HCT116 (cell line): Measurements from ENCODE around the gene LYST. TPM values are rescaled to one million over a fixed set of nuclear protein-coding genes. Genes with fewer than 3 reads are reported as not detected.

ENCODE experiments used
- ATAC-seq: fragments of 200-7000 bp; cut with Tn5 transposase; 2 replicates; pipeline ENCODE4 v1.9.1; 2020; ENCODE audit warnings: mild to moderate bottlenecking, moderate library complexity
- BruUV-seq: library from RNA; stranded (reverse); fragments of 400-500 nt; replicated peaks from 2 replicates; lab custom pipeline; 2021; lab: Mats Ljungman, UMichigan
- CTCF ChIA-PET: fragments of 300-600 bp; sonication (Branson Sonifier 250); formaldehyde crosslinking; loops from one replicate; lab custom pipeline; 2021; ENCODE audit warnings: antibody characterized with exemption; lab: Charles Lee
- POLR2A ChIA-PET: fragments of 300-600, 350-600 bp; sonication (Branson Sonifier 250); formaldehyde crosslinking; loops from one replicate; lab custom pipeline; 2021; ENCODE audit warnings: antibody characterized with exemption; lab: Charles Lee
- RAD21 ChIA-PET, 2 experiments: fragments of 300-600 bp; sonication (Branson Sonifier 250); formaldehyde crosslinking; loops; one replicate each; lab custom pipeline; 2023; ENCODE audit warnings: low total read pairs in 2 of 2; ENCODE audit not compliant: uncharacterized antibody in 2 of 2, unreplicated experiment in 2 of 2, low non-redundant PET in 1 of 2; lab: Charles Lee
- DNase-seq: peaks from one replicate; pipeline ENCODE4 v3.0.0-alpha.2; 2010; ENCODE audit warnings: low read depth, low spot score
- H2AFZ ChIP-seq: fragments of 200-600 bp; shearing (Covaris generic), sonication (generic); 2 replicates; pipeline ENCODE4 v1.6.1; 2017; ENCODE audit warnings: low read depth, mixed run types, mixed read lengths, antibody characterized with exemption, low read length; ENCODE audit not compliant: poor library complexity, severe bottlenecking
- H3K27ac ChIP-seq: 2 replicates; pipeline ENCODE4 v1.5.1; 2012; ENCODE audit warnings: low read depth, low read length
- H3K27me3 ChIP-seq: fragments of 200-600 bp; sonication (generic); 2 replicates; pipeline ENCODE4 v1.6.1; 2016; ENCODE audit warnings: mixed run types, low read length, mixed read lengths; ENCODE audit not compliant: insufficient read depth
- H3K36me3 ChIP-seq, 2 experiments: fragments of 200-500 bp in 1 of 2; fragments of 200-600 bp in 1 of 2; sonication (Bioruptor generic) in 1 of 2; sonication (generic) in 1 of 2; 2 replicates each; pipeline versions ENCODE4 v1.5.1 to v1.6.1; 2014 to 2016; ENCODE audit warnings: low read length in 2 of 2, inconsistent platforms in 1 of 2, mixed read lengths in 1 of 2, mixed run types in 1 of 2; ENCODE audit not compliant: insufficient read depth in 2 of 2, control insufficient read depth in 1 of 2
- H3K4me1 ChIP-seq, 2 experiments: fragments of 200-600 bp in 1 of 2; sonication (generic) in 1 of 2; 2 replicates each; pipeline versions ENCODE4 v1.5.1 to v1.6.1; 2012 to 2017; ENCODE audit warnings: low read length in 2 of 2, inconsistent platforms in 1 of 2, mild to moderate bottlenecking in 1 of 2, mixed read lengths in 1 of 2, mixed run types in 1 of 2, moderate library complexity in 1 of 2; ENCODE audit not compliant: insufficient read depth in 2 of 2, control insufficient read depth in 1 of 2
- H3K4me2 ChIP-seq: fragments of 200-600 bp; sonication (generic); 2 replicates; pipeline ENCODE4 v1.6.1; 2017; ENCODE audit warnings: mixed run types, low read length, mixed read lengths
- H3K4me3 ChIP-seq, 2 experiments: fragments of 200-600 bp in 1 of 2; sonication (generic) in 1 of 2; replicated peaks in 1 of 2; 2 replicates each; pipeline ENCODE4 v1.5.1; 2011 to 2016; ENCODE audit warnings: low read length in 2 of 2, control low read depth in 1 of 2, low read depth in 1 of 2, mild to moderate bottlenecking in 1 of 2, mixed read lengths in 1 of 2, mixed run types in 1 of 2
- H3K79me2 ChIP-seq: fragments of 200-600 bp; sonication (generic); 2 replicates; pipeline ENCODE4 v1.6.1; 2017; ENCODE audit warnings: mild to moderate bottlenecking, mixed run types, low read length, moderate library complexity, mixed read lengths; ENCODE audit not compliant: insufficient read depth
- H3K9ac ChIP-seq: fragments of 200-600 bp; sonication (generic); 2 replicates; pipeline ENCODE4 v1.6.1; 2016; ENCODE audit warnings: low read length, mixed read lengths
- H3K9me2 ChIP-seq: fragments of 200-600 bp; sonication (generic), shearing (Covaris generic); 2 replicates; pipeline ENCODE4 v1.6.1; 2017; ENCODE audit warnings: mixed run types, mild to moderate bottlenecking, moderate library complexity; ENCODE audit not compliant: insufficient read depth
- H3K9me3 ChIP-seq, 2 experiments: fragments of 200-500 bp in 1 of 2; fragments of 200-600 bp in 1 of 2; sonication (Bioruptor generic) in 1 of 2; sonication (generic) in 1 of 2; 2 replicates each; pipeline ENCODE4 v1.6.1; 2014 to 2017; ENCODE audit warnings: low read length in 2 of 2, mixed read lengths in 2 of 2, inconsistent platforms in 1 of 2, low read depth in 1 of 2, mild to moderate bottlenecking in 1 of 2, mixed run types in 1 of 2, moderate library complexity in 1 of 2; ENCODE audit not compliant: control insufficient read depth in 1 of 2, insufficient read depth in 1 of 2
- H4K20me1 ChIP-seq: fragments of 200-600 bp; sonication (generic), shearing (Covaris generic); 2 replicates; pipeline ENCODE4 v1.6.1; 2017; ENCODE audit warnings: mixed run types, mild to moderate bottlenecking, moderate library complexity; ENCODE audit not compliant: insufficient read depth
- CBX3 ChIP-seq: IDR thresholded peaks from 2 replicates; pipeline ENCODE4 v1.6.1; 2012; ENCODE audit warnings: low read depth
- CEBPB ChIP-seq: IDR thresholded peaks from 2 replicates; pipeline ENCODE4 v1.6.1; 2012; ENCODE audit warnings: low read depth
- CTCF ChIP-seq, 3 experiments: fragments of 200-600 bp in 1 of 3; sonication (generic) in 1 of 3; IDR thresholded peaks in 2 of 3; conservative IDR thresholded peaks in 1 of 3; 2 replicates each; pipeline ENCODE4 v1.5.1; 2012 to 2017; ENCODE audit warnings: low read depth in 2 of 3, low read length in 2 of 3, antibody characterized with exemption in 1 of 3, borderline replicate concordance in 1 of 3, control low read depth in 1 of 3, mild to moderate bottlenecking in 1 of 3, mixed read lengths in 1 of 3, mixed run types in 1 of 3, moderate library complexity in 1 of 3; ENCODE audit not compliant: insufficient read depth in 1 of 3
- EGR1 ChIP-seq: IDR thresholded peaks from 2 replicates; pipeline ENCODE4 v1.6.1; 2012; ENCODE audit warnings: low read depth
- ELF1 ChIP-seq: IDR thresholded peaks from 2 replicates; pipeline ENCODE4 v1.6.1; 2012; ENCODE audit warnings: low read depth, borderline replicate concordance
- EZH2 ChIP-seq: fragments of 200-600 bp; sonication (generic); IDR thresholded peaks from 2 replicates; pipeline ENCODE4 v1.6.1; 2017; ENCODE audit warnings: antibody characterized with exemption, mixed run types
- EZH2phosphoT487 ChIP-seq: fragments of 200-600 bp; IDR thresholded peaks from 2 replicates; pipeline ENCODE4 v1.6.1; 2018; ENCODE audit warnings: antibody characterized with exemption, borderline replicate concordance
- FOSL1 ChIP-seq: IDR thresholded peaks from 2 replicates; pipeline ENCODE4 v1.6.1; 2012; ENCODE audit warnings: low read depth
- JUND ChIP-seq: IDR thresholded peaks from 2 replicates; pipeline ENCODE4 v1.6.1; 2012
- MAX ChIP-seq: IDR thresholded peaks from 2 replicates; pipeline ENCODE4 v1.6.1; 2012
- POLR2A ChIP-seq: IDR thresholded peaks from 2 replicates; pipeline ENCODE4 v1.7.0; 2011; ENCODE audit warnings: borderline replicate concordance; ENCODE audit not compliant: insufficient read depth, insufficient read length; ENCODE audit errors: extremely low read depth
- POLR2AphosphoS5 ChIP-seq: IDR thresholded peaks from 2 replicates; pipeline ENCODE4 v1.6.1; 2011; ENCODE audit warnings: mild to moderate bottlenecking, low read depth, low read length, moderate library complexity
- RAD21 ChIP-seq: IDR thresholded peaks from 2 replicates; pipeline ENCODE4 v1.6.1; 2012; ENCODE audit warnings: low read depth, mild to moderate bottlenecking
- REST ChIP-seq: IDR thresholded peaks from 2 replicates; pipeline ENCODE4 v1.6.1; 2012; ENCODE audit warnings: low read depth
- SIN3A ChIP-seq: IDR thresholded peaks from 2 replicates; pipeline ENCODE4 v1.6.1; 2012; ENCODE audit warnings: low read depth
- SRF ChIP-seq: IDR thresholded peaks from 2 replicates; pipeline ENCODE4 v1.6.1; 2012; ENCODE audit warnings: low read depth
- TCF7L2 ChIP-seq: IDR thresholded peaks from 2 replicates; pipeline ENCODE4 v1.7.0; 2011; ENCODE audit warnings: borderline replicate concordance, inconsistent platforms; ENCODE audit not compliant: insufficient read depth, insufficient read length; ENCODE audit errors: extremely low read depth
- YY1 ChIP-seq: IDR thresholded peaks from 2 replicates; pipeline ENCODE4 v1.6.1; 2011; ENCODE audit warnings: low read length, low read depth, moderate library complexity, mild to moderate bottlenecking; ENCODE audit not compliant: insufficient replicate concordance; ENCODE audit errors: extremely low read depth
- ZBTB33 ChIP-seq: IDR thresholded peaks from 2 replicates; pipeline ENCODE4 v1.6.1; 2011; ENCODE audit warnings: mild to moderate bottlenecking, low read length, moderate library complexity; ENCODE audit not compliant: insufficient replicate concordance; ENCODE audit errors: extremely low read depth
- ZFX ChIP-seq: fragments of 450-650 bp; IDR thresholded peaks from 2 replicates; pipeline ENCODE4 v1.6.1; 2017
- intact Hi-C: fragments of 100-400 bp; cut with micrococcal nuclease; formaldehyde crosslinking; loops from 2 replicates; pipeline ENCODE4 v1.10.0; 2022
- total RNA-seq: library from RNA; stranded (reverse); gene quantifications from one replicate; pipeline ENCODE4 v1.2.1, GENCODE V29; 2021; ENCODE audit not compliant: unreplicated experiment

The LYST gene
- total RNA-seq, 1 experiment from 2014 or later, result 6.6 TPM

GRCh38 chr1:235767795-235768194, 98.9 kb downstream of the LYST start:
- no TSS peak for BruUV-seq
- Histone ChIP-seq H3K9ac (no peak overlapping the region), H3K79me2 (no peaks in the 10 kb centered on the region), H3K9me3 (no peaks in the 10 kb centered on the region), H3K27ac (no peak overlapping the region), H3K27me3 (no peaks in the 10 kb centered on the region), H3K4me3 (no peak overlapping the region), H3K9me2 (no peaks in the 10 kb centered on the region), H3K36me3 (no peaks in the 10 kb centered on the region), H3K4me1 (no peaks in the 10 kb centered on the region), H3K4me2 (no peak overlapping the region), H4K20me1 (no peaks in the 10 kb centered on the region), H2AFZ (no peak overlapping the region)
- RAD21 ChIA-PET, result no interaction called here
- DNase-seq (no peak), ATAC-seq (no peak)
- CTCF ChIA-PET, result no interaction called here
- intact Hi-C loops, result no loop called here
- no peak for TF ChIP-seq JUND
- no peak for TF ChIP-seq MAX
- TF ChIP-seq POLR2AphosphoS5, result no peak
- TF ChIP-seq POLR2A, result no peak
- no peak for TF ChIP-seq SIN3A
- no peak for TF ChIP-seq YY1
- TF ChIP-seq FOSL1, result no peak
- no peak for TF ChIP-seq ZFX
- TF ChIP-seq EZH2, result no peak
- TF ChIP-seq TCF7L2, result no peak
- no peak for TF ChIP-seq CTCF (IDR thresholded peaks at IDR 0.05 in 2 of 3, conservative IDR thresholded peaks at IDR 0.05 in 1 of 3; ENCODE audit: borderline replicate concordance in 1 of 3, insufficient read depth in 1 of 3, low read depth in 2 of 3, low read length in 2 of 3)
- TF ChIP-seq EZH2phosphoT487, result no peak
- TF ChIP-seq CEBPB, result no peak
- no peak for TF ChIP-seq SRF
- no peak for TF ChIP-seq ELF1
- TF ChIP-seq REST, result no peak
- TF ChIP-seq ZBTB33, result no peak
- no peak for TF ChIP-seq RAD21
- no peak for TF ChIP-seq EGR1
- TF ChIP-seq CBX3, result no peak
- POLR2A ChIA-PET, result no interaction called here
